HepG2 (cell line): ENCODE measurements around the gene NTSR2. TPM values are rescaled to one million over a fixed set of nuclear protein-coding genes. Genes with fewer than 3 reads are reported as not detected.

ENCODE experiments used
- ARNTL ChIP-seq: sonication (generic); formaldehyde crosslinking; IDR thresholded peaks from 2 replicates; pipeline ENCODE4 v1.4.0; 2020; ENCODE audit warnings: mild to moderate bottlenecking, missing genetic modification reagents
- ATF1 ChIP-seq: IDR thresholded peaks from 2 replicates; pipeline ENCODE4 v1.6.1; 2016; ENCODE audit warnings: mild to moderate bottlenecking, control low read depth
- BORCS8-MEF2B ChIP-seq: sonication (generic); formaldehyde crosslinking; IDR thresholded peaks from 2 replicates; pipeline ENCODE4 v1.8.0; 2022; ENCODE audit warnings: mild to moderate bottlenecking, missing genetic modification reagents
- NCOR1 ChIP-seq: fragments of 200-600 bp; sonication (generic); IDR thresholded peaks from 2 replicates; pipeline ENCODE4 v1.7.0; 2017; ENCODE audit warnings: antibody characterized with exemption, low read length, borderline replicate concordance
- ZFP62 ChIP-seq: sonication (generic); formaldehyde crosslinking; IDR thresholded peaks from 2 replicates; pipeline ENCODE4 v1.4.0; 2020; ENCODE audit warnings: missing genetic modification reagents
- ZNF205 ChIP-seq: IDR thresholded peaks from 2 replicates; pipeline ENCODE4 v1.6.1; 2018; ENCODE audit warnings: missing biosample characterization, missing genetic modification reagents
- ZNF234 ChIP-seq: sonication (generic); formaldehyde crosslinking; conservative IDR thresholded peaks from 2 replicates; pipeline ENCODE4 v1.5.1; 2020; ENCODE audit warnings: mild to moderate bottlenecking, missing genetic modification reagents
- ZNF780A ChIP-seq: sonication (generic); formaldehyde crosslinking; IDR thresholded peaks from 2 replicates; pipeline ENCODE4 v1.8.0; 2022; ENCODE audit warnings: mild to moderate bottlenecking, missing genetic modification reagents, moderate library complexity
- polyA plus RNA-seq, 8 experiments: library from polyadenylated mRNA; depleted of rRNA in 3 of 8; stranded (reverse) in 7 of 8; unstranded in 1 of 8; fragments of >200 nt; fragmentation: Illumina TruSeq in 4 of 8; extraction: Trizol in 4 of 8; gene quantifications; 2 replicates each; pipeline versions ENCODE4 v1.2.1 to v1.2.3, GENCODE V29; 2011 to 2016; ENCODE audit warnings: low read depth in 4 of 8, missing spikeins in 1 of 8, mixed read lengths in 1 of 8; ENCODE audit not compliant: insufficient read depth in 1 of 8
- total RNA-seq, 5 experiments: library from RNA; depleted of rRNA; stranded (reverse); fragments of >200 nt; fragmentation: Illumina TruSeq; extraction: Trizol; gene quantifications; 2 replicates each; pipeline ENCODE4 v1.2.3, GENCODE V29; 2016; ENCODE audit warnings: low read depth in 1 of 5
- TF ChIP-seq, protein P1 (sequence below): sonication (generic); formaldehyde crosslinking; IDR thresholded peaks from 2 replicates; pipeline ENCODE4 v1.5.1; 2020; ENCODE audit warnings: mild to moderate bottlenecking, missing genetic modification reagents, moderate library complexity
- TF ChIP-seq, protein P2 (sequence below): sonication (generic); formaldehyde crosslinking; IDR thresholded peaks from 2 replicates; pipeline ENCODE4 v1.8.1; 2023; ENCODE audit warnings: mild to moderate bottlenecking, missing genetic modification reagents, borderline replicate concordance
- TF ChIP-seq, protein P3 (sequence below): sonication (generic); formaldehyde crosslinking; IDR thresholded peaks from 2 replicates; pipeline ENCODE4 v1.9.0; 2021; ENCODE audit warnings: mild to moderate bottlenecking, missing genetic modification reagents
- TF ChIP-seq, protein P4 (sequence below): sonication (generic); formaldehyde crosslinking; IDR thresholded peaks from 2 replicates; pipeline ENCODE4 v1.5.1; 2020; ENCODE audit warnings: mild to moderate bottlenecking, missing genetic modification reagents, borderline replicate concordance
- TF ChIP-seq, protein P5 (sequence below): sonication (generic); formaldehyde crosslinking; IDR thresholded peaks from 2 replicates; pipeline ENCODE4 v1.4.0; 2020; ENCODE audit warnings: missing genetic modification reagents

Gene NTSR2
- total and polyA plus RNA-seq, 2 of the 13 experiments (the other 11 are each of a cell fraction or from before 2014, with no cell fraction given) = not detected

DNA sequence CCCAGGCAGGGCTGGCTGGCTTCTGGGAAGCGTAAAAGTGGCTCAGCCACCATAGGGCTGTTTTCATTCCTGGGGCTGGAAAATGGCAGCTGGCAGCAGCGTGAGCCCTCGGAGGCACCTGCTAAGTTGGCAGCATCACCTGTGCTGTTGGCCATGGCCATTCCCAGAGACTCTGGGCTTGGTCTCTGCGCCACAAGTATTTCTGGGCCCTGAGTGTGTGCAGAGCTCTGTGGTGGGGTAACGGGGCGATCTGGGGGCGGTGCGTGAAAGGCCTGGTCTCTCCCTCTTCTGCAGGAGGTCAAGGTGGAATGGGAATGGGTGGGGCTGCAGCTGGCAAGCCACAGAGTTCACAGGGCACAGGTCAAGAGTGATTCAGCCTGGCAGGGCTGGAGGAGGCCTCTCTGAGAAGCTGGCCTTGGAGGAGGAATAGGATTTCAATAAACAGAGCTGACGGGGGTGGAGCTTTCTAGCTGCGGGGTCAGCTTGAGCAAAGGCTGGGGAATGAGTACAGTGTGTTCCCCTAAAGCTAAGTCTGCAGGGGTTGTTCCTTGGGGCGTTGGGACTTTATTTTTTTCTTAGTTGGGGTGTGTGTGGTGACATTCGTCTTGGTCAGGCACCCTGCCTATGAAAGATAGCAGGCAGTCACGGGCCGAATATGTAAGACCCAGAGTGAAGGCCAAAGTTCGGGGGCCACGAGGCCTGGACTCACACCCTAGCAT, 10.3 kb upstream of the NTSR2 start (continued):
- TF ChIP-seq, protein P1, sequence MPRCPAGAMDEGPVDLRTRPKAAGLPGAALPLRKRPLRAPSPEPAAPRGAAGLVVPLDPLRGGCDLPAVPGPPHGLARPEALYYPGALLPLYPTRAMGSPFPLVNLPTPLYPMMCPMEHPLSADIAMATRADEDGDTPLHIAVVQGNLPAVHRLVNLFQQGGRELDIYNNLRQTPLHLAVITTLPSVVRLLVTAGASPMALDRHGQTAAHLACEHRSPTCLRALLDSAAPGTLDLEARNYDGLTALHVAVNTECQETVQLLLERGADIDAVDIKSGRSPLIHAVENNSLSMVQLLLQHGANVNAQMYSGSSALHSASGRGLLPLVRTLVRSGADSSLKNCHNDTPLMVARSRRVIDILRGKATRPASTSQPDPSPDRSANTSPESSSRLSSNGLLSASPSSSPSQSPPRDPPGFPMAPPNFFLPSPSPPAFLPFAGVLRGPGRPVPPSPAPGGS = no peak
- peak; percentile 77; the same call in 1 of the 2 replicates for TF ChIP-seq BORCS8-MEF2B (CRISPR knock-in tag)
- no peak for TF ChIP-seq ATF1
- TF ChIP-seq NCOR1 = 0 out of 2 replicates have a peak, but pooled peaks have one; percentile 10
- TF ChIP-seq ZFP62 (CRISPR knock-in tag) = no peak
- TF ChIP-seq ZNF780A (CRISPR knock-in tag) = no peak
- TF ChIP-seq, protein P2, sequence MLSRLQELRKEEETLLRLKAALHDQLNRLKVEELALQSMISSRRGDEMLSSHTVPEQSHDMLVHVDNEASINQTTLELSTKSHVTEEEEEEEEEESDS (CRISPR knock-in tag) = no peak
- no peak for TF ChIP-seq ARNTL (CRISPR knock-in tag)
- TF ChIP-seq, protein P3, sequence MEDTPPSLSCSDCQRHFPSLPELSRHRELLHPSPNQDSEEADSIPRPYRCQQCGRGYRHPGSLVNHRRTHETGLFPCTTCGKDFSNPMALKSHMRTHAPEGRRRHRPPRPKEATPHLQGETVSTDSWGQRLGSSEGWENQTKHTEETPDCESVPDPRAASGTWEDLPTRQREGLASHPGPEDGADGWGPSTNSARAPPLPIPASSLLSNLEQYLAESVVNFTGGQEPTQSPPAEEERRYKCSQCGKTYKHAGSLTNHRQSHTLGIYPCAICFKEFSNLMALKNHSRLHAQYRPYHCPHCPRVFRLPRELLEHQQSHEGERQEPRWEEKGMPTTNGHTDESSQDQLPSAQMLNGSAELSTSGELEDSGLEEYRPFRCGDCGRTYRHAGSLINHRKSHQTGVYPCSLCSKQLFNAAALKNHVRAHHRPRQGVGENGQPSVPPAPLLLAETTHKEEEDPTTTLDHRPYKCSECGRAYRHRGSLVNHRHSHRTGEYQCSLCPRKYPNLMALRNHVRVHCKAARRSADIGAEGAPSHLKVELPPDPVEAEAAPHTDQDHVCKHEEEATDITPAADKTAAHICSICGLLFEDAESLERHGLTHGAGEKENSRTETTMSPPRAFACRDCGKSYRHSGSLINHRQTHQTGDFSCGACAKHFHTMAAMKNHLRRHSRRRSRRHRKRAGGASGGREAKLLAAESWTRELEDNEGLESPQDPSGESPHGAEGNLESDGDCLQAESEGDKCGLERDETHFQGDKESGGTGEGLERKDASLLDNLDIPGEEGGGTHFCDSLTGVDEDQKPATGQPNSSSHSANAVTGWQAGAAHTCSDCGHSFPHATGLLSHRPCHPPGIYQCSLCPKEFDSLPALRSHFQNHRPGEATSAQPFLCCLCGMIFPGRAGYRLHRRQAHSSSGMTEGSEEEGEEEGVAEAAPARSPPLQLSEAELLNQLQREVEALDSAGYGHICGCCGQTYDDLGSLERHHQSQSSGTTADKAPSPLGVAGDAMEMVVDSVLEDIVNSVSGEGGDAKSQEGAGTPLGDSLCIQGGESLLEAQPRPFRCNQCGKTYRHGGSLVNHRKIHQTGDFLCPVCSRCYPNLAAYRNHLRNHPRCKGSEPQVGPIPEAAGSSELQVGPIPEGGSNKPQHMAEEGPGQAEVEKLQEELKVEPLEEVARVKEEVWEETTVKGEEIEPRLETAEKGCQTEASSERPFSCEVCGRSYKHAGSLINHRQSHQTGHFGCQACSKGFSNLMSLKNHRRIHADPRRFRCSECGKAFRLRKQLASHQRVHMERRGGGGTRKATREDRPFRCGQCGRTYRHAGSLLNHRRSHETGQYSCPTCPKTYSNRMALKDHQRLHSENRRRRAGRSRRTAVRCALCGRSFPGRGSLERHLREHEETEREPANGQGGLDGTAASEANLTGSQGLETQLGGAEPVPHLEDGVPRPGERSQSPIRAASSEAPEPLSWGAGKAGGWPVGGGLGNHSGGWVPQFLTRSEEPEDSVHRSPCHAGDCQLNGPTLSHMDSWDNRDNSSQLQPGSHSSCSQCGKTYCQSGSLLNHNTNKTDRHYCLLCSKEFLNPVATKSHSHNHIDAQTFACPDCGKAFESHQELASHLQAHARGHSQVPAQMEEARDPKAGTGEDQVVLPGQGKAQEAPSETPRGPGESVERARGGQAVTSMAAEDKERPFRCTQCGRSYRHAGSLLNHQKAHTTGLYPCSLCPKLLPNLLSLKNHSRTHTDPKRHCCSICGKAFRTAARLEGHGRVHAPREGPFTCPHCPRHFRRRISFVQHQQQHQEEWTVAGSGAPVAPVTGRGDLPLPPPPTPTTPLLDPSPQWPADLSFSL (CRISPR knock-in tag) = no peak
- peak; percentile 34; the same call in 1 of the 2 replicates for TF ChIP-seq ZNF205
- TF ChIP-seq, protein P4, sequence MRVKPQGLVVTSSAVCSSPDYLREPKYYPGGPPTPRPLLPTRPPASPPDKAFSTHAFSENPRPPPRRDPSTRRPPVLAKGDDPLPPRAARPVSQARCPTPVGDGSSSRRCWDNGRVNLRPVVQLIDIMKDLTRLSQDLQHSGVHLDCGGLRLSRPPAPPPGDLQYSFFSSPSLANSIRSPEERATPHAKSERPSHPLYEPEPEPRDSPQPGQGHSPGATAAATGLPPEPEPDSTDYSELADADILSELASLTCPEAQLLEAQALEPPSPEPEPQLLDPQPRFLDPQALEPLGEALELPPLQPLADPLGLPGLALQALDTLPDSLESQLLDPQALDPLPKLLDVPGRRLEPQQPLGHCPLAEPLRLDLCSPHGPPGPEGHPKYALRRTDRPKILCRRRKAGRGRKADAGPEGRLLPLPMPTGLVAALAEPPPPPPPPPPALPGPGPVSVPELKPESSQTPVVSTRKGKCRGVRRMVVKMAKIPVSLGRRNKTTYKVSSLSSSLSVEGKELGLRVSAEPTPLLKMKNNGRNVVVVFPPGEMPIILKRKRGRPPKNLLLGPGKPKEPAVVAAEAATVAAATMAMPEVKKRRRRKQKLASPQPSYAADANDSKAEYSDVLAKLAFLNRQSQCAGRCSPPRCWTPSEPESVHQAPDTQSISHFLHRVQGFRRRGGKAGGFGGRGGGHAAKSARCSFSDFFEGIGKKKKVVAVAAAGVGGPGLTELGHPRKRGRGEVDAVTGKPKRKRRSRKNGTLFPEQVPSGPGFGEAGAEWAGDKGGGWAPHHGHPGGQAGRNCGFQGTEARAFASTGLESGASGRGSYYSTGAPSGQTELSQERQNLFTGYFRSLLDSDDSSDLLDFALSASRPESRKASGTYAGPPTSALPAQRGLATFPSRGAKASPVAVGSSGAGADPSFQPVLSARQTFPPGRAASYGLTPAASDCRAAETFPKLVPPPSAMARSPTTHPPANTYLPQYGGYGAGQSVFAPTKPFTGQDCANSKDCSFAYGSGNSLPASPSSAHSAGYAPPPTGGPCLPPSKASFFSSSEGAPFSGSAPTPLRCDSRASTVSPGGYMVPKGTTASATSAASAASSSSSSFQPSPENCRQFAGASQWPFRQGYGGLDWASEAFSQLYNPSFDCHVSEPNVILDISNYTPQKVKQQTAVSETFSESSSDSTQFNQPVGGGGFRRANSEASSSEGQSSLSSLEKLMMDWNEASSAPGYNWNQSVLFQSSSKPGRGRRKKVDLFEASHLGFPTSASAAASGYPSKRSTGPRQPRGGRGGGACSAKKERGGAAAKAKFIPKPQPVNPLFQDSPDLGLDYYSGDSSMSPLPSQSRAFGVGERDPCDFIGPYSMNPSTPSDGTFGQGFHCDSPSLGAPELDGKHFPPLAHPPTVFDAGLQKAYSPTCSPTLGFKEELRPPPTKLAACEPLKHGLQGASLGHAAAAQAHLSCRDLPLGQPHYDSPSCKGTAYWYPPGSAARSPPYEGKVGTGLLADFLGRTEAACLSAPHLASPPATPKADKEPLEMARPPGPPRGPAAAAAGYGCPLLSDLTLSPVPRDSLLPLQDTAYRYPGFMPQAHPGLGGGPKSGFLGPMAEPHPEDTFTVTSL (CRISPR knock-in tag) = no peak
- TF ChIP-seq, protein P5, sequence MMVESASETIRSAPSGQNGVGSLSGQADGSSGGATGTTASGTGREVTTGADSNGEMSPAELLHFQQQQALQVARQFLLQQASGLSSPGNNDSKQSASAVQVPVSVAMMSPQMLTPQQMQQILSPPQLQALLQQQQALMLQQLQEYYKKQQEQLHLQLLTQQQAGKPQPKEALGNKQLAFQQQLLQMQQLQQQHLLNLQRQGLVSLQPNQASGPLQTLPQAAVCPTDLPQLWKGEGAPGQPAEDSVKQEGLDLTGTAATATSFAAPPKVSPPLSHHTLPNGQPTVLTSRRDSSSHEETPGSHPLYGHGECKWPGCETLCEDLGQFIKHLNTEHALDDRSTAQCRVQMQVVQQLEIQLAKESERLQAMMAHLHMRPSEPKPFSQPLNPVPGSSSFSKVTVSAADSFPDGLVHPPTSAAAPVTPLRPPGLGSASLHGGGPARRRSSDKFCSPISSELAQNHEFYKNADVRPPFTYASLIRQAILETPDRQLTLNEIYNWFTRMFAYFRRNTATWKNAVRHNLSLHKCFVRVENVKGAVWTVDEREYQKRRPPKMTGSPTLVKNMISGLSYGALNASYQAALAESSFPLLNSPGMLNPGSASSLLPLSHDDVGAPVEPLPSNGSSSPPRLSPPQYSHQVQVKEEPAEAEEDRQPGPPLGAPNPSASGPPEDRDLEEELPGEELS (CRISPR knock-in tag) = no peak
- no peak for TF ChIP-seq ZNF234 (CRISPR knock-in tag)
